NT2/D1 (cell line): Measurements from ENCODE around the gene LRRFIP1.

Source experiments
- DNase-seq: peaks from one replicate; pipeline ENCODE4 v3.0.0-alpha.2; 2011; ENCODE audit warnings: low read depth, low spot score
- H3K27me3 ChIP-seq: 2 replicates; pipeline ENCODE4 v1.6.0; 2011; ENCODE audit warnings: mild to moderate bottlenecking; ENCODE audit not compliant: insufficient read length, insufficient read depth
- H3K36me3 ChIP-seq: 2 replicates; pipeline ENCODE4 v1.6.1; 2011; ENCODE audit warnings: mild to moderate bottlenecking, low read length, mixed read lengths; ENCODE audit not compliant: insufficient read depth, insufficient read length
- H3K4me1 ChIP-seq: 2 replicates; pipeline ENCODE4 v1.5.1; 2011; ENCODE audit not compliant: insufficient read depth, insufficient read length
- H3K4me3 ChIP-seq: 2 replicates; pipeline ENCODE4 v1.5.1; 2011; ENCODE audit warnings: low read depth; ENCODE audit not compliant: insufficient read length
- H3K9ac ChIP-seq: 2 replicates; pipeline ENCODE4 v1.6.0; 2011; ENCODE audit warnings: low read depth; ENCODE audit not compliant: insufficient read length
- H3K9me3 ChIP-seq: 2 replicates; pipeline ENCODE4 v1.5.1; 2011; ENCODE audit warnings: mild to moderate bottlenecking, low read length; ENCODE audit not compliant: insufficient read depth
- SUZ12 ChIP-seq: IDR thresholded peaks from 2 replicates; pipeline ENCODE4 v1.6.1; 2011; ENCODE audit not compliant: insufficient read length, insufficient read depth; ENCODE audit errors: extremely low read depth
- YY1 ChIP-seq: IDR thresholded peaks from 2 replicates; pipeline ENCODE4 v1.6.1; 2011; ENCODE audit not compliant: insufficient read length, insufficient read depth
- ZNF274 ChIP-seq: IDR thresholded peaks from 2 replicates; pipeline ENCODE4 v1.6.1; 2011; ENCODE audit warnings: mild to moderate bottlenecking, low read depth, low read length

LRRFIP1 gene

GRCh38 chr2:237616373-237616733 is 11.0 kb upstream of the LRRFIP1 start:
- Histone ChIP-seq H3K36me3 (no peaks in the 10 kb centered on the region), H3K27me3 (no peaks in the 10 kb centered on the region), H3K9ac (no peak overlapping the region), H3K9me3 (no peaks in the 10 kb centered on the region), H3K4me3 (no peak overlapping the region), H3K4me1 (peaks cover 19% of the 10 kb centered on the region)
- DNase-seq, result no peak
- TF ChIP-seq ZNF274, result no peak
- no peak for TF ChIP-seq SUZ12
- TF ChIP-seq YY1, result no peak

GRCh38 chr2:237616734-237617586 is 10.4 kb upstream of the LRRFIP1 start:
- Histone ChIP-seq H3K4me1 (peaks cover 19% of the 10 kb centered on the region), H3K9ac (no peak overlapping the region), H3K36me3 (no peaks in the 10 kb centered on the region), H3K9me3 (no peaks in the 10 kb centered on the region), H3K27me3 (no peaks in the 10 kb centered on the region), H3K4me3 (no peak overlapping the region)
- DNase-seq, result no peak
- TF ChIP-seq SUZ12 (no peak), YY1 (no peak), ZNF274 (no peak)

GRCh38 chr2:237617587-237617982 is 9.8 kb upstream of the LRRFIP1 start:
- H3K9me3 ChIP-seq, result no peaks in the 10 kb centered on the region
- TF ChIP-seq SUZ12, result no peak
- no peaks in the 10 kb centered on the region for H3K27me3 ChIP-seq
- no peaks in the 10 kb centered on the region for H3K36me3 ChIP-seq
- DNase-seq, result no peak
- H3K4me3 ChIP-seq, result no peak overlapping the region
- H3K9ac ChIP-seq, result no peak overlapping the region
- H3K4me1 ChIP-seq, result peaks cover 18% of the 10 kb centered on the region

- Histone ChIP-seq H3K27me3 (no peaks in the 10 kb centered on the region), H3K9ac (no peak overlapping the region), H3K4me3 (no peak overlapping the region), H3K4me1 (peaks cover 11% of the 10 kb centered on the region), H3K36me3 (no peaks in the 10 kb centered on the region), H3K9me3 (no peaks in the 10 kb centered on the region)
- DNase-seq, result no peak
- no peak for TF ChIP-seq SUZ12
- no peak for TF ChIP-seq YY1
- TF ChIP-seq ZNF274, result no peak
Observed at GRCh38 chr2:237618449-237618848, 8.9 kb upstream of the LRRFIP1 start.

- TF ChIP-seq ZNF274, result no peak
- no peak for TF ChIP-seq YY1
- TF ChIP-seq SUZ12, result no peak
Observed at GRCh38 chr2:237623428-237624403, 3.7 kb upstream of the LRRFIP1 start.

GRCh38 chr2:237624565-237624964 is 2.8 kb upstream of the LRRFIP1 start:
- TF ChIP-seq ZNF274 (no peak), SUZ12 (no peak), YY1 (no peak)
- H3K4me1 ChIP-seq, result no peaks in the 10 kb centered on the region
- no peak overlapping the region for H3K9ac ChIP-seq
- no peaks in the 10 kb centered on the region for H3K9me3 ChIP-seq
- DNase-seq, result no peak
- H3K36me3 ChIP-seq, result peaks cover 6% of the 10 kb centered on the region
- H3K4me3 ChIP-seq, result no peak overlapping the region
- H3K27me3 ChIP-seq, result peaks cover 30% of the 10 kb centered on the region

More at GRCh38 chr2:237623428-237624403, 3.7 kb upstream of the LRRFIP1 start:
- H3K36me3 ChIP-seq, result peaks cover under 1% of the 10 kb centered on the region
- no peaks in the 10 kb centered on the region for H3K4me1 ChIP-seq
- no peak overlapping the region for H3K4me3 ChIP-seq
- H3K9ac ChIP-seq, result no peak overlapping the region
- H3K27me3 ChIP-seq, result peaks cover 28% of the 10 kb centered on the region
- no peak for DNase-seq
- no peaks in the 10 kb centered on the region for H3K9me3 ChIP-seq

GRCh38 chr2:237625216-237625705 is 2.1 kb upstream of the LRRFIP1 start:
- H3K9me3 ChIP-seq, result no peaks in the 10 kb centered on the region
- no peak overlapping the region for H3K4me3 ChIP-seq
- DNase-seq, result no peak
- H3K27me3 ChIP-seq, result peaks cover 30% of the 10 kb centered on the region
- H3K36me3 ChIP-seq, result peaks cover 13% of the 10 kb centered on the region
- no peak overlapping the region for H3K9ac ChIP-seq
- no peaks in the 10 kb centered on the region for H3K4me1 ChIP-seq
- TF ChIP-seq SUZ12, result no peak
- no peak for TF ChIP-seq ZNF274
- no peak for TF ChIP-seq YY1
